KMS-11 (cell line): ENCODE measurements around the gene ZNF823.
A peak's percentile ranks its signal among the peaks of the same experiment; 100 is the strongest.

Experiments used
- H2AFZ ChIP-seq: fragments of 200-600 bp; sonication (generic); 2 replicates; pipeline ENCODE4 v1.6.1; 2016; ENCODE audit warnings: antibody characterized with exemption, mixed run types, low read depth
- H3K27ac ChIP-seq: fragments of 200-600 bp; sonication (generic); 2 replicates; pipeline ENCODE4 v1.6.1; 2016; ENCODE audit warnings: mild to moderate bottlenecking, mixed run types
- H3K27me3 ChIP-seq: fragments of 200-600 bp; sonication (generic); 2 replicates; pipeline ENCODE4 v1.6.1; 2017; ENCODE audit warnings: mild to moderate bottlenecking, low read depth, mixed run types, moderate library complexity; ENCODE audit not compliant: insufficient read depth
- H3K36me3 ChIP-seq: fragments of 200-600 bp; sonication (generic); 2 replicates; pipeline ENCODE4 v1.6.1; 2017; ENCODE audit warnings: mild to moderate bottlenecking, mixed run types; ENCODE audit not compliant: insufficient read depth
- H3K4me1 ChIP-seq: fragments of 200-600 bp; sonication (generic); 2 replicates; pipeline ENCODE4 v1.6.1; 2016; ENCODE audit warnings: mild to moderate bottlenecking, low read depth, mixed run types; ENCODE audit not compliant: poor library complexity, severe bottlenecking
- H3K4me2 ChIP-seq: fragments of 200-600 bp; sonication (generic); 2 replicates; pipeline ENCODE4 v1.7.0; 2016; ENCODE audit warnings: mild to moderate bottlenecking, mixed run types
- H3K4me3 ChIP-seq: fragments of 200-600 bp; sonication (generic); IDR thresholded peaks from 2 replicates; pipeline ENCODE4 v1.6.1; 2017; ENCODE audit warnings: low read depth, low read length, mixed read lengths; ENCODE audit not compliant: insufficient read depth
- H3K79me2 ChIP-seq: fragments of 200-600 bp; sonication (generic); 2 replicates; pipeline ENCODE4 v1.6.1; 2016; ENCODE audit warnings: low read depth, mixed run types; ENCODE audit not compliant: insufficient read depth
- H3K9ac ChIP-seq: fragments of 200-600 bp; sonication (generic); 2 replicates; pipeline ENCODE4 v1.6.1; 2016; ENCODE audit warnings: mild to moderate bottlenecking, mixed run types
- H4K20me1 ChIP-seq: fragments of 200-600 bp; sonication (generic); 2 replicates; pipeline ENCODE4 v1.6.1; 2016; ENCODE audit warnings: mild to moderate bottlenecking, mixed run types; ENCODE audit not compliant: insufficient read depth
- CTCF ChIP-seq: fragments of 200-600 bp; sonication (generic); conservative IDR thresholded peaks from 2 replicates; pipeline ENCODE4 v1.6.1; 2017; ENCODE audit warnings: low read depth, mild to moderate bottlenecking, antibody characterized with exemption, low read length, moderate library complexity, mixed read lengths

ZNF823 gene

GRCh38 chr19:11693505-11694499 is 44.9 kb downstream of the ZNF823 start:
- H3K4me2 ChIP-seq, result peak overlapping the region; percentile 13; the same call in 1 of the 2 replicates
- H2AFZ ChIP-seq, result no peak overlapping the region; the same call in 1 of the 2 replicates
- TF ChIP-seq CTCF, result no peak
- no peaks in the 10 kb centered on the region for H3K36me3 ChIP-seq
- H3K79me2 ChIP-seq, result no peaks in the 10 kb centered on the region
- H3K4me3 ChIP-seq, result no peak overlapping the region
- no peak overlapping the region for H3K9ac ChIP-seq
- no peak overlapping the region for H3K27ac ChIP-seq
- no peaks in the 10 kb centered on the region for H3K27me3 ChIP-seq
- no peaks in the 10 kb centered on the region for H4K20me1 ChIP-seq
- no peaks in the 10 kb centered on the region for H3K4me1 ChIP-seq

GRCh38 chr19:11692127-11692790 is 46.5 kb downstream of the ZNF823 start:
- Histone ChIP-seq H3K79me2 (no peaks in the 10 kb centered on the region), H3K4me3 (no peak overlapping the region), H4K20me1 (no peaks in the 10 kb centered on the region), H3K27me3 (no peaks in the 10 kb centered on the region), H3K9ac (no peak overlapping the region), H3K27ac (no peak overlapping the region), H3K4me1 (no peaks in the 10 kb centered on the region), H2AFZ (no peak overlapping the region), H3K36me3 (no peaks in the 10 kb centered on the region), H3K4me2 (no peak overlapping the region)
- TF ChIP-seq CTCF, result no peak

GRCh38 chr19:11685676-11686650 is 52.8 kb downstream of the ZNF823 start:
- Histone ChIP-seq H3K4me3 (no peak overlapping the region), H3K4me1 (no peaks in the 10 kb centered on the region), H3K9ac (no peak overlapping the region), H3K27ac (no peak overlapping the region), H3K79me2 (no peaks in the 10 kb centered on the region), H2AFZ (no peak overlapping the region), H3K4me2 (no peak overlapping the region), H3K27me3 (no peaks in the 10 kb centered on the region), H3K36me3 (no peaks in the 10 kb centered on the region), H4K20me1 (no peaks in the 10 kb centered on the region)
- TF ChIP-seq CTCF, result no peak

- no peaks in the 10 kb centered on the region for H3K27me3 ChIP-seq
- no peak overlapping the region for H3K27ac ChIP-seq
- no peak overlapping the region for H3K9ac ChIP-seq
- TF ChIP-seq CTCF, result no peak
- no peaks in the 10 kb centered on the region for H3K4me1 ChIP-seq
- H3K36me3 ChIP-seq, result no peaks in the 10 kb centered on the region
- no peak overlapping the region for H3K4me2 ChIP-seq
- no peak overlapping the region for H3K4me3 ChIP-seq
- H3K79me2 ChIP-seq, result no peaks in the 10 kb centered on the region
- H4K20me1 ChIP-seq, result no peaks in the 10 kb centered on the region
- H2AFZ ChIP-seq, result no peak overlapping the region
These were observed 53.6 kb downstream of the ZNF823 start for GRCh38 chr19:11684987-11685675.
